ENCODE results near the gene LINGO4.

The LINGO4 gene

GRCh38 chr1:151834239-151834638 lies 29.0 kb upstream of the LINGO4 start:
- in situ Hi-C loops (cut with MboI; ENCODE audit: low sequenced_read_pairs) = no loop called here

DNA sequence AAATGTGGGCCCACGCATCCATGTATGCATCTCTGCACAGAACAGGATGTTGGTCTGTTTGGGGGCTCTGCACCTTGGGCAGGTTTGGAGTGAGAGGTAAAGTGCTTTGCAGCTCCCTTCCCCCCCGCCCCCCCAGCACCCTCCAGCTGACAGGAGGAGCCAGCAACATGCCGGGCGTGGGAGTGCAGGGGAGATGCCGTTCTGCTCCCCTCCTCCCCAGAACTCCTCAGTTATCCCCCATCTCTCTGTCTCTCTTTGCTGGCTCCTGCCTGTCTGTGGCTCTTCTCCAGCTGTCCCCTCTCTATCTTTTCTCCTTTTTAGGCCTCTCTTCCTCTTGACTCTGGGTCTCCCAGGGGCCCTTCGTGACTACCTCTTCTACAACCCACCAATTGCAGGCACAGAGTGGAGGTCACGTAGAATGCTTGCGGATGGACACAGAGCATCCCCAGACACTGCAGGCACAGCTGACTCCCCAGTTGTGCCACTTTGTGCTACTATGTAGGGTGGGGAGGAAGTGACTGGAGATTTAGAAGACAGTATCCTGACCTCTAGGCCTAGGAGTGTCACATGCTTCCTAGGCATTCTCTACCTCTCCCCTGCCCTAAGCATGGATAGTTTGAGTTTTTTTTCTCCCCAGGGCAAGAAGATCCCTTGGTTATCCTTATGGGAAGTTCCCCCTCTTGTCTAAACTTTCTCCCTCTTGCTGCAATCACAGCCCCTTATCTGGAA lies 28.1 kb upstream of the LINGO4 start:
- in situ Hi-C loops (cut with MboI; ENCODE audit: low sequenced_read_pairs) = no loop called here

- in situ Hi-C loops (cut with MboI; ENCODE audit: low sequenced_read_pairs) = no loop called here
These were observed 27.2 kb upstream of the LINGO4 start for GRCh38 chr1:151832318-151832980.

DNA sequence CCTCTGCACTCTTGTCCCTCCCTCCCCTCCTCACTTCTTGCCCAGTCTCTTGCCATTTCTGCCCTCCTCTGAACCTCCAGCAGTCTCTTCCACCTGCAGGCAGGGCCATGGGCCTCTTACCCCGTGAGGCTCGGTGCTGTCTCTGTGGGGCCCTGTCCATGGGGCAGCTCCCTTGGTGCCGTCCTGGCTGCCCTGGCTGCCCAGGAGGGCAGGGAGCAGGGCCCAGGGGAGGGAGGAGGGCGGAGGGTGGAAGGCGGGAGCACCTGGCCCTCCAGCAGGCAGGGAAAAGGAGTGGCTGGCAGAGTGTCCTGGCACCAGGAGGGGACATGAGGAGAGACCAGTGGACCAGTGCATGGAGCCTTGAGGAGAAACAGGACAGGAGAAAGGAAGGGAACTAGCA lies 26.4 kb upstream of the LINGO4 start, which contains the start of gene RORC:
Gene RORC, minus strand, starts transcription at position 198 of the 400 bp plus-strand sequence. Its CDS starts 38 bp downstream, at position 160.
- in situ Hi-C loops (cut with MboI; ENCODE audit: low sequenced_read_pairs) = no loop called here

DNA sequence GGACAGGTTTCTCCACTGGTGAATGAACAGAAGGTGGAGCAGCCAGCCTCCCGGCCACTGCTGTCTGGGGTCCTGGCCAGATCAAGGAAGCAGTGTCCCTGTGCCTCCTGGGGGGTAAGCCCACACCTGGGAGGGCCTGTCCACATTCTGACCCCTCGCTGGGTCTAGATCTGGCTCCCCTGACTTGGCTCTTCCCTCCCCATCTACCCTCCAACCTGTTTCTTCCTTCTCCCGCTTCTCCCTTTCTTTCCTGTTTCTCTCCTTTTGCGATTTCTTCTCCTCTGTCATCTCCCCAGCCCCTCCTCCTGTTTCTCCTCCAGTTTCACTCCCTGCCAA lies 26.0 kb upstream of the LINGO4 start:
- in situ Hi-C loops (cut with MboI; ENCODE audit: low sequenced_read_pairs) = no loop called here

- in situ Hi-C loops (cut with MboI; ENCODE audit: low sequenced_read_pairs) = no loop called here
These were observed 24.8 kb upstream of the LINGO4 start for GRCh38 chr1:151830055-151830454.

DNA sequence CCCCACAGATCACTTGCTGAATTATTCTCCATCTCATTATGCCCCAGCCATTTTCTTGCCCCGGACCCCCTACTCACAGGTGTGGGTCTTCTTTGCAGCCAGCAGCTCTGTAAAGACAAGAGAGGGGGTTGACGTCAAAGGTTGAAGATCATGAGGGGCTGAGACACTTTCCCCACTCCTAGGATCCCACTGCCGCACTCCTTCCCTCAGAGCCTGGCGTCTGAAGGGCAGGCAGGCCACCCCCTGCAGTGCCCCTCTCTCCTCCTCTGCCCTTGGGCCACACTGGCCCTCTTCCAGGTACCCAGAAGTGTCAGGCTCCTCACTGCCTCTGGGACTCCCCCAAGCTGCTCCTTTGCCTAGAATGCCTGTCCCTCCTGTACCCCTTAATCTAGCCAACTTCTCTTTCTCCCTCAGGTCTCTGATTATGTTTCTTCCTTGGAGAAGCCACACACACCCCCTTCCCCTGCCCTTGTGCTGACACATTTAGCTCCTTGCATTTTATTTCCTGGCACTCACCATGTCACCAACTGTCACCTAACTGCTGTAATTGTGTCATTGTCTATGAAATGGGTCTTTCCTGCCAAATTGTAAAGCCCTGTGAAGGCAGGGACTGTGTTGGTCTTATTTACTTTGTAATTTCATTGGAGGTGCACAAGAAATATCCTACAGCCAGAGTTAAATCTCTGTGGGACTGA lies 24.3 kb upstream of the LINGO4 start:
- in situ Hi-C loops (cut with MboI; ENCODE audit: low sequenced_read_pairs) = no loop called here

DNA sequence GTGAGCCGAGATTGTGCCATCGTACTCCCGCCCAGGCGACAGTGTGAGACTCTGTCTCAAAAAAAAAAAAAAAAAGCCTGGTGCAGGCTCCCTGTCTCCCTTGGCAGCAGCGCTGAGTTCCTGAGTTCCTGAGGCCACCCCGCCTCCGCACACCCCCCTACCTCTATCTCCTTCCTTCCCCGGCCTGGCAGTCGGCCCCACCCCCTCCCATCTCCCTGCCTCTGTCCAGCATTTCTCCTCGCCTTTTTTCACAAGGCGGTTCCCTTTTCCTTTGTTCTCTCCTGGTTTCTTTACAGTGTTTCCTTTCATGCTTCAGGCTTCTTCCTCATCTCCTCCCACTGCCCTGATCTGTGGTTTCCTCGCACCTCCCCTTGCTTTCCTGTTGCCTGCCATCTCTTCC lies 23.7 kb upstream of the LINGO4 start:
- in situ Hi-C loops (cut with MboI; ENCODE audit: low sequenced_read_pairs) = no loop called here

- in situ Hi-C loops (cut with MboI; ENCODE audit: low sequenced_read_pairs) = no loop called here
These were observed 22.6 kb upstream of the LINGO4 start for GRCh38 chr1:151827853-151828252.

GRCh38 chr1:151825751-151826660 lies 20.8 kb upstream of the LINGO4 start:
- in situ Hi-C loops (cut with MboI; ENCODE audit: low sequenced_read_pairs) = no loop called here

GRCh38 chr1:151825204-151825603 lies 20.0 kb upstream of the LINGO4 start:
- in situ Hi-C loops (cut with MboI; ENCODE audit: low sequenced_read_pairs) = no loop called here

DNA sequence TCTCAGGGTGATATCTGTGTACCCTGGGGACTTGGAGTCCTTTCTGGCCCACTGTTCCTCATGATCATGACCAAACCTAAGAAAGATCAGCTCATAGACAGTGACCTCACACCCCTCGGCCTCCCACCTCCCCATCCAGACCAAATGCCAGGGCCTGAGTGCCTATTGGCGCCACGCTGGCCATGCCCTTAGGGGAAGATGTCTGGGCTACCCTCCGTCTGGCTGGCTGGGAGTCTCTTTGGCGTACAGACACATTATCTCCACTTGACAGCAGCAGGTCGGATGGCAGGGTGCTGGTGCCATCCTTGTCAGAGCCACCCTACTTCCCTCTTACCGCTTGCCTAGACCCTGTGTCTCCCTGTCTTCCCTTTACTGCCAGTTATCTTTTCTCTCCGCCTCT lies 18.0 kb upstream of the LINGO4 start:
- in situ Hi-C loops (cut with MboI; ENCODE audit: low sequenced_read_pairs) = no loop called here

DNA sequence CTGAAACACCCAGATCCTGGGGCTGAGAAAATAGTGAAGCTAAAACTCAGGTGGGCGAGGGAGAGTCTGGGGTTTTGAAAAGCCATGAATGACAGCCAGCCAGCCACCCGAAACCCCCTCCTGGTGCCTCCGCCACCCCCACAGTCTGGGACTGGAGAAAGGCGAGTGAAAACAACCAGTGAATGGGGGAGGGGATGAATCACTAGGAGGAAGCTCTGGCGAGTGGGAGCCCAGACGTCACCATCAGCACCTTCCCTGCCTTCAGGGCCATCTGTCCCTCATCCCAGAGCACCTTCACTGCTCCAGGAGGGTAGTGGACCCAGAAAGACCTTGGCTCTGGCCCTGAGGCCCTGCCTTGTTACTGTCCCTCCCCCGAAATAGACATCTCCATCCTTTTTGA lies 17.2 kb upstream of the LINGO4 start:
- in situ Hi-C loops (cut with MboI; ENCODE audit: low sequenced_read_pairs) = no loop called here

- in situ Hi-C loops (cut with MboI; ENCODE audit: low sequenced_read_pairs) = no loop called here
These were observed 15.7 kb upstream of the LINGO4 start for GRCh38 chr1:151820940-151821339.

GRCh38 chr1:151819976-151820623 lies 14.9 kb upstream of the LINGO4 start:
- in situ Hi-C loops (cut with MboI; ENCODE audit: low sequenced_read_pairs) = no loop called here

DNA sequence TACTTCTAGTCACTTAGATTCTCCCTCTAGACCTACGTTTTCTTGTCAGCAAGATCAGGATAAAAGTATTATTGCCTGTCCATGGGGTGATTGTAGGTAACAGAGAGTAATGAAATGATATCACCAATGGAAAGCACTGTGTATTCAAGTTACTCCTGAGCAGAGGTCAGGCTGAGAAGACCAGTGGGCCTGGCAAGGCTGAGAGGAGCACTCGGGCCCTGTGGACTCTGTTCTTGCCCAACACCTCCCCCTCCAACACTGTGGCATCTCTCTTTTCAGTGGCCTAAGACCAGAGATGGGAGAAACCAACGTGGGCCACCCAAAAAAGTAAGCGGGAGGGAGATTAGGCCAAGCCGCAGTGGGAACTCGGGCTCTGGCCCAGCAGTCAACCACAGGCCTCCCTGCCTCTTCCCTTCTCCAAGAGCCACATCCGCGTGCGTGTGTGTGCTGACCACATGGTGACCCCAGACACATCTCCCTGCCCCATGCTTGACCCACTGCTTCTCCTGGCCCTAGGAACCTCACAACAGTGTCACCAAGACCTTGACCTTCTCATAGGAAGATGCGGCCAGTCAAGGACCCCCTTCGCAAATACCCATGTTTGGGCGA lies 14.1 kb upstream of the LINGO4 start:
- in situ Hi-C loops (cut with MboI; ENCODE audit: low sequenced_read_pairs) = no loop called here

DNA sequence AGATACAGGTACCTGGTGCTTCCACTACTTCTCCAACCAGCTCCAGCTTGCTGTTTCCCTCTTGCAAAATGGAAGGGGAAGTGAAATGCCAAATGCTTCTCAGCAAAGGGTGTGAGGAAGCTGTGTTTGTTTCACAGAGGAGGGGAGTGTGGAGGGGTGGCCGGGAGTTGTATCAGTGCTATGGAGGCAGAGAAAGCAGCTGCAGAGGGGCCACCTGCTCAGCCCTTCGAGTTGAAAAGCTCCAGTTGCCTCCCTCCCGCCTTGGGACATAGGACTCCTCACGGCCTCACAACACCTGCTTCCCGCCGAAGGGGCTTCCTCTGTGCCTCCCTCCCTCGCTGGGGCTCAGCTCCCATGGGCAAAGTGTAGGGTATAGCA lies 12.1 kb upstream of the LINGO4 start:
- in situ Hi-C loops (cut with MboI; ENCODE audit: low sequenced_read_pairs) = no loop called here

DNA sequence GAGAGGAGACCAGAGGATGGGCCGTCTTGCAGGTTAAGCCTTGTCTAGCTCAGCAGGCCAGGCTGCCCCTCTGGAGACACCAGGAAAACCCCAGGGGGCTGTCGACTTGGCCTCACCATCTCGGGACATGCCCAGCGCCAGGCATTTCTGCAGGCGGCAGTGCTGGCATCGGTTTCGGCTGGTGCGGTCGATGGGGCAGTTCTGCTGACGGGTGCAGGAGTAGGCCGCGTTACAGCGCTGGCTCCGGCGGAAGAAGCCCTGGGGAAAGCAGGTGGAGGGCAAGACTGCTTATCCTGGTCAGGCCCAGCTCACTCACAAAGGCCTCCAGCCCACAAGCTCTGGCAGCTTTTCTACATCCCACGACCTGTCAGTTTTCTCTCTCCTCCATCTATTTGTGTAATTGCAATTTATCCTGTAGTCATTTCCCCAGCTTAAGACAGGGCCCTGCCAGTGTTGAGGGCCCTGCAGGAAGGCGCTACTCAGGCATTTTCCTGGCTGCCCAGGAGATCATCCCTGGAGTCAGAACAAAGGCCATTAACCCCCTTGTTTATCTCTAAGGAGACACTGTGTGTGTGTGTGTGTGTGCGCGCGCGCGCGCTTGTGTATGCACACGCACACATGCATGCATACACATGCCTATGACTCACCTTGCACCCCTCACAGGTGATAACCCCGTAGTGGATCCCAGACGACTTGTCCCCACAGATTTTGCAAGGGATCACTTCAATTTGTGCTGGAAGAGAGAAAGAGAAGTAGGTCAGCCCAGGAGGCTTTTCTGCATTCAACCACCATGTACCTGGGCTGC lies 11.5 kb upstream of the LINGO4 start:
- in situ Hi-C loops (cut with MboI; ENCODE audit: low sequenced_read_pairs) = no loop called here

GRCh38 chr1:151815716-151816327 lies 10.6 kb upstream of the LINGO4 start:
- in situ Hi-C loops (cut with MboI; ENCODE audit: low sequenced_read_pairs) = no loop called here
